Panc1 (cell line): ENCODE data around the gene ROBO1.

ENCODE experiments used
- POLR2AphosphoS5 ChIP-seq: IDR thresholded peaks from 2 replicates; pipeline ENCODE4 v1.6.1; 2012; ENCODE audit warnings: mild to moderate bottlenecking, low read depth, low read length, moderate library complexity
- SIN3A ChIP-seq: IDR thresholded peaks from 2 replicates; pipeline ENCODE4 v1.6.1; 2012; ENCODE audit warnings: low read depth, mild to moderate bottlenecking, low read length, moderate library complexity, borderline replicate concordance; ENCODE audit not compliant: insufficient read depth
- TF ChIP-seq, protein P1 (sequence below): fragments of 450-650 bp; IDR thresholded peaks from 2 replicates; pipeline ENCODE4 v1.5.1; 2017; ENCODE audit warnings: mild to moderate bottlenecking
- TF ChIP-seq, protein P2 (sequence below), 2 experiments: IDR thresholded peaks; 2 replicates each; pipeline ENCODE4 v1.6.1; 2011 to 2012; ENCODE audit warnings: low read depth in 2 of 2, control low read depth in 1 of 2, low read length in 1 of 2, mild to moderate bottlenecking in 1 of 2, moderate library complexity in 1 of 2; ENCODE audit not compliant: insufficient read depth in 1 of 2

DNA sequence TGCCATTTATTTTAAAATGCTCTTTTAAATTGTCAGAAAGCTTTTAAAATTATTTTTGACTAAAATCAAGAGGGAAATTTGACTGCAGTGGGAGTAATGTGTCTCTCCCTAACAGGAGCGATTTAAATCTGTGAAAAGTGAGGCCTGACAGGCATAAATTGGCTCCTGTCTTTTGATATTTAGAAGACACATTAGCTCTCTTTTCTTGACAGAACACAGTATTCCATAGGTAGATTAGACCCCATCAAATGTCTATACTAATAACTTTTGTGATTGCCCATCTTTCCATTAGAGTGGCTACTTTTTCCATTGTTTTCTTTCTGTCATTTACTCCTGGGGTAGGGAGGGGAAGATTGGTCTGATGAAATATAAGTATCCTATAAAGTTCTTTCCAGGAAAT is 866.3 kb downstream of the ROBO1 start:
- TF ChIP-seq, protein P1, sequence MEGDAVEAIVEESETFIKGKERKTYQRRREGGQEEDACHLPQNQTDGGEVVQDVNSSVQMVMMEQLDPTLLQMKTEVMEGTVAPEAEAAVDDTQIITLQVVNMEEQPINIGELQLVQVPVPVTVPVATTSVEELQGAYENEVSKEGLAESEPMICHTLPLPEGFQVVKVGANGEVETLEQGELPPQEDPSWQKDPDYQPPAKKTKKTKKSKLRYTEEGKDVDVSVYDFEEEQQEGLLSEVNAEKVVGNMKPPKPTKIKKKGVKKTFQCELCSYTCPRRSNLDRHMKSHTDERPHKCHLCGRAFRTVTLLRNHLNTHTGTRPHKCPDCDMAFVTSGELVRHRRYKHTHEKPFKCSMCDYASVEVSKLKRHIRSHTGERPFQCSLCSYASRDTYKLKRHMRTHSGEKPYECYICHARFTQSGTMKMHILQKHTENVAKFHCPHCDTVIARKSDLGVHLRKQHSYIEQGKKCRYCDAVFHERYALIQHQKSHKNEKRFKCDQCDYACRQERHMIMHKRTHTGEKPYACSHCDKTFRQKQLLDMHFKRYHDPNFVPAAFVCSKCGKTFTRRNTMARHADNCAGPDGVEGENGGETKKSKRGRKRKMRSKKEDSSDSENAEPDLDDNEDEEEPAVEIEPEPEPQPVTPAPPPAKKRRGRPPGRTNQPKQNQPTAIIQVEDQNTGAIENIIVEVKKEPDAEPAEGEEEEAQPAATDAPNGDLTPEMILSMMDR = no peak
- TF ChIP-seq, protein P2, sequence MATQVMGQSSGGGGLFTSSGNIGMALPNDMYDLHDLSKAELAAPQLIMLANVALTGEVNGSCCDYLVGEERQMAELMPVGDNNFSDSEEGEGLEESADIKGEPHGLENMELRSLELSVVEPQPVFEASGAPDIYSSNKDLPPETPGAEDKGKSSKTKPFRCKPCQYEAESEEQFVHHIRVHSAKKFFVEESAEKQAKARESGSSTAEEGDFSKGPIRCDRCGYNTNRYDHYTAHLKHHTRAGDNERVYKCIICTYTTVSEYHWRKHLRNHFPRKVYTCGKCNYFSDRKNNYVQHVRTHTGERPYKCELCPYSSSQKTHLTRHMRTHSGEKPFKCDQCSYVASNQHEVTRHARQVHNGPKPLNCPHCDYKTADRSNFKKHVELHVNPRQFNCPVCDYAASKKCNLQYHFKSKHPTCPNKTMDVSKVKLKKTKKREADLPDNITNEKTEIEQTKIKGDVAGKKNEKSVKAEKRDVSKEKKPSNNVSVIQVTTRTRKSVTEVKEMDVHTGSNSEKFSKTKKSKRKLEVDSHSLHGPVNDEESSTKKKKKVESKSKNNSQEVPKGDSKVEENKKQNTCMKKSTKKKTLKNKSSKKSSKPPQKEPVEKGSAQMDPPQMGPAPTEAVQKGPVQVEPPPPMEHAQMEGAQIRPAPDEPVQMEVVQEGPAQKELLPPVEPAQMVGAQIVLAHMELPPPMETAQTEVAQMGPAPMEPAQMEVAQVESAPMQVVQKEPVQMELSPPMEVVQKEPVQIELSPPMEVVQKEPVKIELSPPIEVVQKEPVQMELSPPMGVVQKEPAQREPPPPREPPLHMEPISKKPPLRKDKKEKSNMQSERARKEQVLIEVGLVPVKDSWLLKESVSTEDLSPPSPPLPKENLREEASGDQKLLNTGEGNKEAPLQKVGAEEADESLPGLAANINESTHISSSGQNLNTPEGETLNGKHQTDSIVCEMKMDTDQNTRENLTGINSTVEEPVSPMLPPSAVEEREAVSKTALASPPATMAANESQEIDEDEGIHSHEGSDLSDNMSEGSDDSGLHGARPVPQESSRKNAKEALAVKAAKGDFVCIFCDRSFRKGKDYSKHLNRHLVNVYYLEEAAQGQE (IDR thresholded peaks at IDR 0.05; ENCODE audit: insufficient read depth in 1 of 2, low read depth in 2 of 2, low read length in 1 of 2) = no peak
- TF ChIP-seq SIN3A (no peak), POLR2AphosphoS5 (no peak)
